Esophagus (tissue), 2 donors: ENCODE results near the gene RBPMS2. TPM values are rescaled to one million over a fixed set of nuclear protein-coding genes. Genes with fewer than 3 reads are reported as not detected.
A peak's percentile ranks its signal among the peaks of the same experiment; 100 is the strongest.
"Not testable (repeated sequence)": the region's sequence is repeated elsewhere in the genome, so short reads cannot be mapped to it uniquely, and the experiment has no call there.

Source experiments
- H3K27ac ChIP-seq, 2 donors: one replicate each; pipeline ENCODE4 v1.5.1; 2013; ENCODE audit warnings: low read depth in 2 of 2, mild to moderate bottlenecking in 2 of 2, inconsistent platforms in 1 of 2, low read length in 1 of 2, moderate library complexity in 1 of 2
- H3K27me3 ChIP-seq, 2 donors: one replicate each; pipeline ENCODE4 v1.6.1; 2013; ENCODE audit warnings: low read length in 2 of 2, control low read depth in 1 of 2, mild to moderate bottlenecking in 1 of 2; ENCODE audit not compliant: insufficient read depth in 2 of 2, control insufficient read depth in 1 of 2
- H3K36me3 ChIP-seq, 2 donors: one replicate each; pipeline ENCODE4 v1.6.1; 2013; ENCODE audit warnings: low read length in 1 of 2; ENCODE audit not compliant: control insufficient read depth in 2 of 2, insufficient read depth in 2 of 2
- H3K4me1 ChIP-seq, 2 donors: one replicate each; pipeline ENCODE4 v1.6.1; 2013; ENCODE audit warnings: low read length in 1 of 2; ENCODE audit not compliant: control insufficient read depth in 2 of 2, insufficient read depth in 2 of 2
- H3K4me3 ChIP-seq, 2 donors: one replicate each; pipeline ENCODE4 v1.5.1; 2013; ENCODE audit warnings: low read length in 2 of 2, mild to moderate bottlenecking in 2 of 2, low read depth in 1 of 2, moderate library complexity in 1 of 2
- H3K9me3 ChIP-seq, 2 donors: one replicate each; pipeline ENCODE4 v1.6.1; 2013; ENCODE audit warnings: mild to moderate bottlenecking in 2 of 2, low read depth in 1 of 2, low read length in 1 of 2, moderate library complexity in 1 of 2; ENCODE audit not compliant: control insufficient read depth in 2 of 2, insufficient read depth in 1 of 2
- WGBS, 2 donors: extraction: QIAGEN DNeasy Blood & Tissue Kit; methylation state at CpG; one replicate each; pipeline ENCODE4 v1.1.7; 2013; 5-methylcytosine and 5-hydroxymethylcytosine counted together
- polyA plus RNA-seq, 2 donors: library from polyadenylated mRNA; stranded (reverse); fragments of 200-250 nt; gene quantifications; one replicate each; pipeline ENCODE4 v1.2.3, GENCODE V29; 2013
- donor health status: healthy with polysubstance abuse.
- donor health status: Bipolar disorder and iron deficiency.

Gene RBPMS2
- polyA plus RNA-seq, 2 donors, result 5.2 to 7.9 TPM

GRCh38 chr15:64808785-64809453 lies 33.5 kb upstream of the RBPMS2 start:
- H3K36me3 ChIP-seq, result no peaks in the 10 kb centered on the region
- 73 to 76% methylated on average over 10 of the region's 10 CpGs for WGBS, 2 donors
- no peak overlapping the region for H3K4me3 ChIP-seq
- peak overlapping the region in 1 of 2 donors; percentile 40 for H3K27ac ChIP-seq
- H3K27me3 ChIP-seq, result no peaks in the 10 kb centered on the region
- H3K9me3 ChIP-seq, result no peaks in the 10 kb centered on the region
- H3K4me1 ChIP-seq, result no peaks in the 10 kb centered on the region

- no peaks in the 10 kb centered on the region for H3K4me1 ChIP-seq
- WGBS, 2 donors, result 62 to 67% methylated on average over 6 of the region's 6 CpGs
- H3K9me3 ChIP-seq, result no peaks in the 10 kb centered on the region
- H3K27me3 ChIP-seq, result no peaks in the 10 kb centered on the region
- no peak overlapping the region for H3K4me3 ChIP-seq
- H3K36me3 ChIP-seq, result no peaks in the 10 kb centered on the region
- peak overlapping the region; percentile 54 to 72 for H3K27ac ChIP-seq
Measured at GRCh38 chr15:64807751-64808222, 32.4 kb upstream of the RBPMS2 start.

GRCh38 chr15:64807051-64807749 lies 31.8 kb upstream of the RBPMS2 start:
- H3K27me3 ChIP-seq, result no peaks in the 10 kb centered on the region
- H3K4me1 ChIP-seq, result no peaks in the 10 kb centered on the region
- no peak overlapping the region for H3K4me3 ChIP-seq
- 67 to 81% methylated on average over 13 of the region's 13 CpGs for WGBS, 2 donors
- H3K9me3 ChIP-seq, result no peaks in the 10 kb centered on the region
- peak overlapping the region; percentile 54 to 72 for H3K27ac ChIP-seq
- H3K36me3 ChIP-seq, result no peaks in the 10 kb centered on the region

GRCh38 chr15:64806509-64806908 lies 31.1 kb upstream of the RBPMS2 start:
- Histone ChIP-seq H3K36me3 (no peaks in the 10 kb centered on the region), H3K27ac (peak overlapping the region; percentile 54 to 72), H3K27me3 (no peaks in the 10 kb centered on the region), H3K4me1 (no peaks in the 10 kb centered on the region), H3K4me3 (no peak overlapping the region), H3K9me3 (no peaks in the 10 kb centered on the region)
- WGBS, 2 donors, result 79 to 82% methylated on average over 6 of the region's 6 CpGs

GRCh38 chr15:64804619-64805018 lies 29.2 kb upstream of the RBPMS2 start:
- Histone ChIP-seq H3K27ac (no peak overlapping the region), H3K27me3 (no peaks in the 10 kb centered on the region), H3K36me3 (no peaks in the 10 kb centered on the region), H3K9me3 (no peaks in the 10 kb centered on the region), H3K4me3 (no peak overlapping the region), H3K4me1 (no peaks in the 10 kb centered on the region)
- WGBS, 2 donors, result 44 to 69% methylated on average over 2 of the region's 2 CpGs

- no peaks in the 10 kb centered on the region for H3K36me3 ChIP-seq
- H3K4me3 ChIP-seq, result no peak overlapping the region
- H3K4me1 ChIP-seq, result no peaks in the 10 kb centered on the region
- no peaks in the 10 kb centered on the region for H3K27me3 ChIP-seq
- H3K9me3 ChIP-seq, result no peaks in the 10 kb centered on the region
- 93 to 94% methylated on average over 1 of the region's 1 CpG for WGBS, 2 donors
- H3K27ac ChIP-seq, result no peak overlapping the region
Measured at GRCh38 chr15:64803526-64803925, 28.1 kb upstream of the RBPMS2 start.

- H3K9me3 ChIP-seq, result no peaks in the 10 kb centered on the region
- WGBS, 2 donors, result 62 to 76% methylated on average over 2 of the region's 2 CpGs
- no peak overlapping the region for H3K4me3 ChIP-seq
- H3K27ac ChIP-seq, result no peak overlapping the region
- H3K4me1 ChIP-seq, result no peaks in the 10 kb centered on the region
- H3K36me3 ChIP-seq, result no peaks in the 10 kb centered on the region
- no peaks in the 10 kb centered on the region for H3K27me3 ChIP-seq
Measured at GRCh38 chr15:64800476-64800875, 25.1 kb upstream of the RBPMS2 start.

- not testable (repeated sequence) for H3K9me3 ChIP-seq, H3K27me3 ChIP-seq, H3K27ac ChIP-seq, H3K36me3 ChIP-seq, H3K4me3 ChIP-seq, H3K4me1 ChIP-seq
- 93 to 95% methylated on average over 13 to 28 of the region's 29 CpGs for WGBS, 2 donors
Measured at GRCh38 chr15:64798905-64799304, 23.5 kb upstream of the RBPMS2 start.

GRCh38 chr15:64795921-64796320 lies 20.5 kb upstream of the RBPMS2 start:
- WGBS, 2 donors, result 84 to 87% methylated on average over 9 of the region's 9 CpGs
- H3K4me1 ChIP-seq, H3K27ac ChIP-seq, H3K4me3 ChIP-seq, H3K9me3 ChIP-seq, H3K36me3 ChIP-seq, H3K27me3 ChIP-seq: not testable (repeated sequence)

- not testable (repeated sequence) for H3K36me3 ChIP-seq, H3K4me3 ChIP-seq, H3K4me1 ChIP-seq, H3K9me3 ChIP-seq, H3K27me3 ChIP-seq, H3K27ac ChIP-seq
- WGBS, 2 donors, result 86 to 91% methylated on average over 5 to 7 of the region's 7 CpGs
Measured at GRCh38 chr15:64795299-64795698, 19.9 kb upstream of the RBPMS2 start.
